Kasumi-1 (cell line): ENCODE data around the gene UTP11.
A peak's percentile ranks its signal among the peaks of the same experiment; 100 is the strongest.

Source experiments
- DNase-seq, 2 experiments: peaks; one replicate each; lab custom pipeline; 2025; lab: John Stamatoyannopoulos, UW

The UTP11 gene

DNA sequence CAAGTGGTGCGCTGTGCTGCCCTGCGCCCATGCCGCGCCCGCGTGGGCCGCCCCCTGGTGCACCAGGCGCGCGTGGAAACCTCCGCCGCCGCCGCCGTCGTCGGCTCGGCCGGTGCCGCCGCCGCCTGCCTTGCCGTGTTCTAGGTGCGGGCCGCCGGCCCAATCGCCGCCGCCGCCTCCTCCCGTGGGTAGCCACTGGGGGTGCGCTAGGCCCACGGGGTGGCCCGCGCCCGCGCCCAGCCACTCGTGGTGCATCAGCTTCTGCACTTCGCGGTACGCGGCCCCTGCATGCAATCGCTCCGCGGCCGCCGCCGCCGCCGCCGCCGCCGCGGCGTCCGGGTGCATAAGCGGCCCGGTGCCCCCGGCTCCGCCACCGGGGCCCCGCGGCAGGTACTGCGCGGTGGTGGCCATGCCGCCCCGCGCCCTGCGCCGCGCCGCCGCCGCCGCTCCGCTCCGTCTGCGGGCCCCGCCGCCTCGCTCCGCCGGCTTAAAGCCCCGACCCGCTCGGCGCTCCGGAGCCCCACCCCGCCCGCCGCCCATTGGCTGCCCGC is 33.9 kb downstream of the UTP11 start, which contains the start of gene POU3F1:
Gene POU3F1 (minus strand): TSS at position 461 of the 551 bp plus-strand sequence. CDS start 50 bp downstream, at position 411.
- DNase-seq: no peak

DNA sequence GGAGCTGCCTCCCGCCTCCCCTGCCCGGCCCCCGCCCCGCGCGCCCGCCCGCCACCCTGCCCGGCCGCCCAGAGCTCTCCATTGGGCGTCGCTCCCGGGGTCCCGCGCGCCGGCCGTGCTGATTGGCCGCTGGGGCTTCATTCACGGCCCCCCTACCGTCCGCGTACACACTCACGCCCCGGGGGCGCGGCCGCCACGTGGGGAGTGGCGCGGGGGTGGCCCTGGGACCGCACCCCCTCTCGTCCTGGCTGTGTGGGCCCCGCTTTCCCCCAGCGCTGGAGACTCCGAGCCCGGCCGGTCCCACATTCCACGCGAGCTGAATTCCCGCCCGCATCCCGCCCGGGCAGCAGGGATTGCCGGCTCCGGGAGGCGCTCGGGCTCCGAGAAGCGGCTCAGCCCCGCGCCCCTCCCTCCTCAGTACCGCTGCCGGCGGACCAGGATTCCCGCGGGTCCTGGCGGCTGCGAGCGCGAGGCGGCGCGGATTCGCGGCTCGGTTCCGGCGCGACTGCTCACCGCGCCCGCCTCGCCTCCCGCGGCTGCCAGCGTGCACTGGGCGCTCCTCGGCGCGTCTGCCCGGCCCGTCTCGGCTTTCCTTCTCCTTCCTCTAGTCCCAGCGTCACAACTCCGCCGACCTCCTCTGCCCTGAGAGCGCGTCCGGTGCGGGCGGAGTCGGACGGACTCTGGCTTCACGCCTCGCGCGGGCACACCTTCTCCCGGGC is 34.5 kb downstream of the UTP11 start:
- peak; percentile 30 to 37 for DNase-seq

- DNase-seq: no peak
These were observed 35.1 kb downstream of the UTP11 start for GRCh38 chr1:38047603-38048141.

DNA sequence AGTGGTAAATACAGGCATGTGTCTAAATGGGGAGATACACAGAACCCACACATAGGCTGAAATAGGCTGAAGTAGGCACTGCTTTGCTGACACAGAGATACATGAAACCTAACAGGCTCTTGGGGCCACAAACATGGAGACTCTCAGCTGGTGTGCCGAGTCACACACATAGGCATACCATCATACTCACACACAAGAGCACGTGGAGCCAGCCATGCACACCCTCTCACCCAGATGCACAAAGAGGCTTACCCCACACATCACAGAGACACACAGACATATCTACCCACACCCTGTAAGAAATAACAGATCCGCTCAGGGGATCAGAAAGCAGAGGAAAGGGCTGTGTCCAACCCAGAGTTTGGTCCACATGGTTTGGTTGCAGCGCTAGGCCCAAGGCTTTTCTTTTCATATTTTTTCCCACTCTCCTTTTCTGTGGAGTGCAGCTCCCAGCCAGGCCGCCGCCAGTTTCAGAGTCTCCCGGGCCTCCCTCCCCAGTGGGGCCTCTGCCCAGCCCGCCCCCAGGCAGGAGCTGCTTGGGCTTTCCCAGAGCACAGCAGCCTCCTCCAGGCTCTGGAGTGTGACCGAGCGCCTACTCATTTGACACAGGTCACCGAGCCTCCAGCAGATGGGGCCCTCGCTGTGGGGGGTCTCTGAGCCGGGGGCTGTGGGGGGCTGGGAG is 38.0 kb downstream of the UTP11 start:
- DNase-seq: no peak

GRCh38 chr1:38051079-38051543 is 38.6 kb downstream of the UTP11 start:
- DNase-seq: no peak

DNA sequence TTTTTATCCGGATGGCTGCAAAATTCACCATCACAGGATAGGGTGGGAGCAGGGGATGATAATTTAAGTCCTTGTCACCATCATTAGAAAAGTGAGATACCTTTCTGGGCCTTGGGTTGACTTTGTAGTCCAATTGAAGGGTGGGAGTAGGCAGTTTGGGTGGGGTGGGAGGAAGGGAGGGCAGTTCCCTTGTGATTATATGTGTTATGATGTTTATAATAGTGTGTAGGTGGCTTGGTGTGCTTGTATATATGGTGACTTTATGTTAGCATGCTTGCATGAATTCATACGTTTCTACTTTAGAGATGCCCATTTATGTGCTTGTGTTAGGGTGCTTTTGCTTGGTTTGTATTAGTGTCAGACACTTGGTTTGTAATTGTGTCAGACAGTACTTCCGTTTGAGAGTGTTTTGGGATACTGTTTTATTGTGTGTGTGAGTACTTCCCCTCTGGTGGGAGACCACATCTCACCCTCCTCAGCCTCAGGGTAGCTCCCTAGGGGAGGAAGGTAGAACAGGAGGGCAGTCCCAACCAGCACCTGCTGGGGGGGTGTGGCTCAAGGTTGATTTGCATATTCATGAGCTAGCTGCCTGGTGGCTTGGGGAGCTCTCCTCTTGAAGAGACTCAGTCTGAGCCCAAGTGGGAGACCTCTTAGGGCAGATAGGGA is 40.3 kb downstream of the UTP11 start:
- DNase-seq: no peak

GRCh38 chr1:38053416-38054091 is 41.0 kb downstream of the UTP11 start:
- no peak for DNase-seq

DNA sequence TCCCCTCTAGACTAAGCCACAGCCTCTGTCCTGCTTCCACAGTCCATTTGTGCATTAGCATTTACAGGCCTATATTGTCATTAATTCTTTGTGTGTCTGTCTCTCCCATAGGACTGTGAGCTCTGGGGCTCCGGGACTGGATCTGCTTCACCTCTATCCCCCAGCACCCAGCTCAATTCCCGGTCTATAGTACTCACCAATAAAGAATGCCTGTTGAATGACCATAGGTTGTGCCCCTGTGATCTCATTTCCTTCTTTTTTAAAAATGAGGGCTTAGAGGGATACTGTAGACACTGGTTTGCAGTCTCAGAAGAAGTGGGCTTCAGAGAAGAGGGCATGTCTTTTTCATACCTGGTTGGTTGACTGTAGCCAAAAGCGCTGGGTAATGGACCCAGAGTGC is 42.9 kb downstream of the UTP11 start:
- no peak for DNase-seq

DNA sequence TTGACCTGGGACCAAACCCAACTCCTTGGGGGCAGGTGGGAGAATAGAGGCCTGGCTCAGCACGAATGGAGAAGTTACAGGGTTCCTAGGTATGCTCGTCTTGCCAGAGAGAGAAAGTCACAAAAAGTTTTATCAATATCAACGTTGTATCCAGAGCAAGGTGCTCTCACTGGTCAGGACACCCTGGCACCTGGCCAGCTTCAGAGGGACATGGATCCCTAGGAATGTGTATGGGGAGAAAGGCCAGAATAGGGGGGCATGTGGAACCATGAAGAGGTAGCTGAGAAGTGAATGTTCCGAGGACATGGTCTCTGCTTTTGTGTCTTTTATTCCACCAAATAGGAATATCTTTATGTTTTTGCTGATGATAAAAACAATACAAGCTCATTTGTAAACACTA is 43.4 kb downstream of the UTP11 start:
- no peak for DNase-seq

- DNase-seq: no peak
These were observed 47.2 kb downstream of the UTP11 start for GRCh38 chr1:38059635-38060250.

GRCh38 chr1:38060498-38060897 is 48.0 kb downstream of the UTP11 start:
- DNase-seq: no peak

- no peak for DNase-seq
These were observed 48.8 kb downstream of the UTP11 start for GRCh38 chr1:38061290-38061689.

DNA sequence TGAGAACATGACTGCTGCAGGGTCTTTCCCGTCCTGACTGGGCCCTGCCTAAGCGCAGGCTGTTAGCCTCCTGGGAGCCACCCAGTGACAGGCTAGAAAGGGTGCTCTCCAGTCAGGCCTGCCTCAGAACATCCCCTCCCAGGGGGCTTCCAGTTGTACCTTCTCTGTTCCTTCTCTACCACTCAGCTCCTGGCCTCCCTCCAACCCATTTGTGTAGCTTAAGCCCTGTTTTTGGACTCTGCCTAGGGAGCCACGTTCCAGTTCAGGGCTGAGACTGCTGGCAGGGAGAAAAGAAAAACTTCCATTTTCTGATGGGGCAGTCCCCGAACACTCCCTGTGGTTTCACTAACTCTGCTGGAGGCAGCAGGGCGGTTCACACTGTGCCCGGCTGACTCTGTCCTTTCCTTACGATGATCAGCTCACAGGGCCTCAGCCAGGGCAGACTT is 49.4 kb downstream of the UTP11 start:
- no peak for DNase-seq

- no peak for DNase-seq
These were observed 50.1 kb downstream of the UTP11 start for GRCh38 chr1:38062361-38063288.

GRCh38 chr1:38063616-38064015 is 51.1 kb downstream of the UTP11 start:
- DNase-seq: no peak

DNA sequence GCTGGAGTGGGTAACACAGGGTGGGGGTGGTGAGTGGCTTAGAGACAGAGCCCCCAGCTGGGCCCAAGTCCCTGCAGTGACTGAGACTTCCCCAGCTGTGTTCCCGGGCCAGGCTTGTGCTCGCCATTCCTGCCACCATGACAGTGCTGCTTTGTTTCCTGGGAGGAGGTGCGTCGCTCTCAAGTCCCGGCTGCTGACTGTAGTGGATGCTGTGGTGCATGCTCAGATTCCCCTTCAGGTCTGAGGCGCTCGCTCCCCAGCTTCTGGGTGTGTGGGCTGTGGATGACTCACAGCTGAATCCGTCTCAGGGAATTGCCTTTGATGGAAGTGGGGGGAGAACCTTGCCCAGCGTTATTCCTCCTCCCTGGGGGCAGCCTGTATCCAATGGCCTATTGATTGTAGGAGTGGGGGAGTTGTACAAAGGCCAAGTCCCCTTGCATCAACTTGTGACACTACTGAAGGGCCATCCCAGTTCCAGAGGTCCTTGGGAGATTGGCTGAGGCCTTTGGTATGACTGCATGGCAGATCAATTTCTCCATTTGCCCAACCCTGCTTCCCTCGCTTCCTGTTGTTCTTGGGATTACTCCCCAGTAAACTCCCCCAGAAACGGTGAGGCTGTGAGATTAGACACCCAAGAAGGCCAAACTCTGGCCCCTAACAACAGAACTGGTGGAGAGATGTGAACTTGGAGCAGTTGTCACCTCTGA is 51.8 kb downstream of the UTP11 start:
- no peak for DNase-seq

GRCh38 chr1:38068220-38068979 is 55.9 kb downstream of the UTP11 start:
- DNase-seq: peak in 1 of 2 experiments; percentile 45

- DNase-seq: no peak
These were observed 56.4 kb downstream of the UTP11 start for GRCh38 chr1:38068980-38069340.
